Mucosa of rectum (tissue), 2 donors: ENCODE measurements around the gene CDC27.
"Not testable (repeated sequence)": the region's sequence is repeated elsewhere in the genome, so short reads cannot be mapped to it uniquely, and the experiment has no call there.

ENCODE experiments used
- H3K27ac ChIP-seq, 2 donors: one replicate each; pipeline ENCODE4 v1.7.0; 2013; ENCODE audit warnings: inconsistent platforms in 2 of 2, low read depth in 2 of 2, low read length in 2 of 2
- H3K27me3 ChIP-seq, 2 donors: one replicate each; pipeline ENCODE4 v1.7.0; 2013; ENCODE audit warnings: low read length in 2 of 2; ENCODE audit not compliant: control insufficient read depth in 2 of 2, insufficient read depth in 2 of 2
- H3K36me3 ChIP-seq, 2 donors: one replicate each; pipeline ENCODE4 v1.7.0; 2013; ENCODE audit warnings: low read length in 2 of 2; ENCODE audit not compliant: control insufficient read depth in 2 of 2, insufficient read depth in 2 of 2
- H3K4me1 ChIP-seq, 2 donors: one replicate each; pipeline ENCODE4 v1.7.0; 2013; ENCODE audit warnings: low read length in 2 of 2, mild to moderate bottlenecking in 1 of 2; ENCODE audit not compliant: control insufficient read depth in 2 of 2, insufficient read depth in 2 of 2
- H3K4me3 ChIP-seq, 2 donors: one replicate each; pipeline ENCODE4 v1.7.0; 2013; ENCODE audit warnings: low read length in 2 of 2
- H3K9ac ChIP-seq, 2 donors: one replicate each; pipeline ENCODE4 v1.7.0; 2013; ENCODE audit warnings: low read length in 2 of 2, low read depth in 1 of 2, mild to moderate bottlenecking in 1 of 2
- H3K9me3 ChIP-seq, 2 donors: one replicate each; pipeline ENCODE4 v1.7.0; 2013; ENCODE audit warnings: low read length in 2 of 2; ENCODE audit not compliant: control insufficient read depth in 2 of 2
- donor health status: healthy.
- donor health status: Normal muscosa, but diverticular disease.

Gene CDC27

GRCh38 chr17:47220531-47220999, 31.5 kb upstream of the CDC27 start:
- Histone ChIP-seq H3K9me3 (no peaks in the 10 kb centered on the region), H3K27me3 (no peaks in the 10 kb centered on the region), H3K9ac (no peak overlapping the region), H3K36me3 (no peaks in the 10 kb centered on the region), H3K4me3 (no peak overlapping the region), H3K4me1 (peaks cover 15% of the 10 kb centered on the region in 2 donors), H3K27ac (no peak overlapping the region)

- H3K9me3 ChIP-seq: no peaks in the 10 kb centered on the region
- H3K27me3 ChIP-seq: no peaks in the 10 kb centered on the region
- peaks cover 7 to 8% of the 10 kb centered on the region in 2 donors for H3K4me1 ChIP-seq
- no peak overlapping the region for H3K9ac ChIP-seq
- H3K36me3 ChIP-seq: no peaks in the 10 kb centered on the region
- no peak overlapping the region for H3K4me3 ChIP-seq
- no peak overlapping the region for H3K27ac ChIP-seq
Observed at GRCh38 chr17:47219621-47220475, 30.8 kb upstream of the CDC27 start.

DNA sequence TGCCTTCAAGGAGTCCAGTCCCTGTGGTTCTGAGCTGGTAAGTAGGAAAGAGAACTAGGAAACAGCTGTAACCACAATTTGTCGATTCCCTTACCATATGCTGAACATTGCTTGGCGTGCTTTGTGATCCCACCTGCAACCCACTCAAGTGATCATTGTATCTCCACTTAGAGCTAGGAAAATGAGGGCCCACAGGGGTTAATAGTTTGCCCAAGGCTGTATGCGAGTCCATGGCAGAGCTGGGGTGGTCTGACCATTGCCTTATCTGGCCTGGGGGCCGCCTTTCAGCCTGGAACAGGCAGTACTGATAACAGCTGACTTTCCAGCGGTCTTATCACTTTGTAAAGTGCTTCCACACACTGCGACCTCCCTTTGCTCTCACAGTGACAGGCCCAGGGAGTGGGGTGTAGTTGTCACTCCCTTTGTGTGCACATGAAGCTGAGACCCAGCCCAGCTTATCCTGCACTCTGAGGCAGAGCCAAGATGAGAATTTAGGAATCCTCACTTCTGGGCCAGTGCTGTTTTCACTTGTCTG, 29.9 kb upstream of the CDC27 start:
- Histone ChIP-seq H3K27me3 (no peaks in the 10 kb centered on the region), H3K9ac (no peak overlapping the region), H3K36me3 (no peaks in the 10 kb centered on the region)

GRCh38 chr17:47217279-47217678, 28.2 kb upstream of the CDC27 start:
- not testable (repeated sequence) for H3K9me3 ChIP-seq, H3K27ac ChIP-seq, H3K9ac ChIP-seq, H3K4me1 ChIP-seq, H3K4me3 ChIP-seq, H3K36me3 ChIP-seq, H3K27me3 ChIP-seq

More for the DNA sequence above, 29.9 kb upstream of the CDC27 start:
- no peaks in the 10 kb centered on the region for H3K9me3 ChIP-seq
- no peak overlapping the region for H3K4me3 ChIP-seq
- H3K4me1 ChIP-seq: peaks cover 5% of the 10 kb centered on the region in 2 donors
- no peak overlapping the region for H3K27ac ChIP-seq

DNA sequence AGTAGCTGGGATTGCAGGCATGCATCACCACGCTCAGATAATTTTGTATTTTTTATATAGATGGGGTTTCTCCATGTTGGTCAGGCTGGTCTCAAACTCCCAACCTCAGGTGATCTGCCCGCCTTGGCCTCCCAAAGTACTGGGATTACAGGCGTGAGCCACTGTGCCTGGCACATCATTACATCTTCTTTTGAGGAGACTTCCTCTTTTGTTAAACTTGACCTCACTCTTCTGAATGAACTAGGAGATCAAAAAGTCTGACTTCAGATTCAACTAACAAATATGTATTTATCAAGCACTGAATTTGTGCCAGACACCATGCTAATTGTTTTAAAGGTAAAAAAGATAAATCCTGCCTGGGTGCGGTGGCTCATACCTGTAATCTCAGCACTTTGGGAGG, 27.7 kb upstream of the CDC27 start:
- H3K4me3 ChIP-seq, H3K36me3 ChIP-seq, H3K4me1 ChIP-seq, H3K9ac ChIP-seq, H3K27me3 ChIP-seq, H3K9me3 ChIP-seq, H3K27ac ChIP-seq: not testable (repeated sequence)

DNA sequence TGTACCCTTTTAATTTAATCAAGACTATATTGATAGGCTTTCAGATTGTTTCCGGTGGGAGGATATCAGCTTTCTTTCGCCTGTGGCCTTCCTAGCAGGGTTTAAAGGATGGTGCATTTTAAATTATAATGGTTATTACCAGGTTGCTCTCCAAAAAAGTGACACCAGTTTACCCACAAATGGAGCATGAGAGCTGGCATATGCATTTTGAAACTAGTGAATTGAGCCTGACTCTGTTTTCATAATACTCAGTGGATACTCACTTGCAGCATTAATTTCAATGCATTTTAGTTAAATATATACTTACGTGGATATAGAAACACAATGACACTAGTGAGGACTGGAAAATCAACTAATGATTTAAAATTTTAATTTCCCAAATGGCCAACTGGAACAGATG, 25.8 kb upstream of the CDC27 start:
- Histone ChIP-seq H3K27ac (no peak overlapping the region), H3K36me3 (no peaks in the 10 kb centered on the region), H3K4me1 (no peaks in the 10 kb centered on the region), H3K9ac (no peak overlapping the region), H3K4me3 (no peak overlapping the region), H3K9me3 (no peaks in the 10 kb centered on the region), H3K27me3 (no peaks in the 10 kb centered on the region)

DNA sequence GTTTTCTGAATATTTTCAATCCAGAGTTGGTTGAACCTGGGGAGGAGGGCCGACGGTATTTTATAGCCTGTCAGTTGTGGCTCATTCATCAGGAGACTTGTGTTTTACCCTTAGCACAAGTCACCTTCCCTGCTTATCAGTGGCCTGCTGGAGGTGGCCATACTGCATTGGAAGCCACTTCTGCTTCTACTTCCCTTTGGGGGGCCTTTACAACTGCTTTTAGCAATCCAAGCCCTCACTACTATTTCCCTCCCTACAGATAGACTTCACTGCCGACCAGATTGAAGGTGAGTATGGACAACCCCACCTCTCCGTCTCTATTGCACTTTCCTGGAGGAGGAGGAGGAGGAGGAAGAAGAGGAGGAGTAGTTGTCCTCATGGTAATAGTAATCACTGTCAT, 24.4 kb upstream of the CDC27 start:
- H3K36me3 ChIP-seq: no peaks in the 10 kb centered on the region
- no peak overlapping the region for H3K27ac ChIP-seq
- no peak overlapping the region for H3K4me3 ChIP-seq
- no peaks in the 10 kb centered on the region for H3K9me3 ChIP-seq
- H3K4me1 ChIP-seq: no peaks in the 10 kb centered on the region
- H3K9ac ChIP-seq: no peak overlapping the region
- H3K27me3 ChIP-seq: no peaks in the 10 kb centered on the region

DNA sequence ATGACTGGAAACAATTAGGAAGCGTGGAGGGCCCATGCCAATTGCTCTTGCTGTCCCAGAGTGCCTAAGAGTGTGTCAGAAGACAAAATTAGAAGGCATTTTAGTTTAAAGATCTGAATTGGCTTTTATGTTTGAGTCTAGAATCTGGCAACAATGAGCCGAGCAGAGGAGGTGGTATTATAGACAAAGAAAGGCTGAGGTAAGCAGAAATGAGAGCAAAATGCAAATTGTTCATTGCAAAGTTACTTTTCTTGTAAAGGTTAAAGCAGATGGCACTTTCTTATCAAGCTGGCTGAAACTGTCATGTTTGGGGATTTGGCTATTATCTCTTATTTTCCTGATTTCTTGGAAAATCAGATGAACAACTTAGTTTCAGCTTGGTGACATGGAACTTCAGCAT, 23.4 kb upstream of the CDC27 start:
- Histone ChIP-seq H3K27ac (no peak overlapping the region), H3K36me3 (no peaks in the 10 kb centered on the region), H3K27me3 (no peaks in the 10 kb centered on the region), H3K4me1 (no peaks in the 10 kb centered on the region), H3K4me3 (no peak overlapping the region), H3K9ac (no peak overlapping the region), H3K9me3 (no peaks in the 10 kb centered on the region)

DNA sequence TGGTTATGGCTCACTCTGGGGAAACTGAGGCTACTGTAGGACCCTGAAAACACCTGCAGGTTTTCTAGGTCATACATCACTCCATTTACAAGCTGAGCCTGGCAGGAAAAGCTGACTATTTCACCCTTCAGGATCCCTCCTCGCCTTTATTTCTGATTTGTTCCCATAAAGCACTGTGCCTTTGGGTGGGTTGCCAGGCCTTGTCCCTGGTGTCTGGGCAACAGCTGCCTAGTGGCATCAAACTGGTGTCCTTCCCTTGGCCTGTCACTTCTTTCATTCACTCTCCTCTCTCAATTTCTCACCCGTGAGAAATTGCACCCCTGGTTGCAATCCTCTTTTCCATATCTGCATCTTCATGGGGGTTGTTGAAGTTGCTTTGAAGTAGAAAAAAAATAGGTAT, 21.7 kb upstream of the CDC27 start:
- no peak overlapping the region for H3K27ac ChIP-seq
- H3K4me1 ChIP-seq: peaks cover 2 to 13% of the 10 kb centered on the region in 2 donors
- H3K9me3 ChIP-seq: no peaks in the 10 kb centered on the region
- no peak overlapping the region for H3K4me3 ChIP-seq
- no peaks in the 10 kb centered on the region for H3K36me3 ChIP-seq
- H3K9ac ChIP-seq: no peak overlapping the region
- H3K27me3 ChIP-seq: no peaks in the 10 kb centered on the region

GRCh38 chr17:47210105-47210504, 21.0 kb upstream of the CDC27 start:
- Histone ChIP-seq H3K4me3 (no peak overlapping the region), H3K9me3 (no peaks in the 10 kb centered on the region), H3K27ac (no peak overlapping the region), H3K9ac (no peak overlapping the region), H3K36me3 (no peaks in the 10 kb centered on the region), H3K4me1 (peaks cover 8 to 19% of the 10 kb centered on the region in 2 donors), H3K27me3 (no peaks in the 10 kb centered on the region)
